Right lobe of liver (tissue), 6 donors: Measurements from ENCODE around the gene HAUS8. TPM values are rescaled to one million over a fixed set of nuclear protein-coding genes. Genes with fewer than 3 reads are reported as not detected.
"Not testable (repeated sequence)": the region's sequence is repeated elsewhere in the genome, so short reads cannot be mapped to it uniquely, and the experiment has no call there.

Source experiments
- ATAC-seq, 4 donors: fragments of 200-7000 bp; cut with Tn5 transposase; one replicate each; pipeline ENCODE4 v1.9.1; 2020; ENCODE audit warnings: mild to moderate bottlenecking in 4 of 4, moderate library complexity in 4 of 4
- DNase-seq, 3 donors: peaks; one replicate each; pipeline ENCODE4 v3.0.0-alpha.2; 2020
- H3K27ac ChIP-seq, 3 donors: fragments of 200-600 bp; one replicate each; pipeline ENCODE4 v1.8.0; 2022
- H3K27me3 ChIP-seq, 2 donors: fragments of 200-600 bp; one replicate each; pipeline ENCODE4 v1.8.0; 2022
- H3K36me3 ChIP-seq, 4 donors: fragments of 200-600 bp; sonication (generic) in 1 of 4; one replicate each; pipeline versions ENCODE4 v1.5.1 to v1.8.0; 2017 to 2022; ENCODE audit warnings: control low read depth in 1 of 4
- H3K4me1 ChIP-seq, 4 donors: fragments of 200-600 bp; sonication (generic) in 1 of 4; one replicate each; pipeline versions ENCODE4 v1.5.1 to v1.8.0; 2017 to 2022; ENCODE audit warnings: control low read depth in 1 of 4
- H3K4me3 ChIP-seq, 3 donors: fragments of 200-600 bp; one replicate each; pipeline ENCODE4 v1.8.0; 2022
- H3K9me3 ChIP-seq, 4 donors: fragments of 200-600 bp; sonication (generic) in 1 of 4; one replicate each; pipeline versions ENCODE4 v1.5.1 to v1.8.0; 2017 to 2022; ENCODE audit warnings: control low read depth in 1 of 4
- CTCF ChIP-seq, 4 donors: fragments of 200-600 bp in 3 of 4; fragments of 450-650 bp in 1 of 4; IDR thresholded peaks; one replicate each; pipeline versions ENCODE4 v1.5.1 to v1.8.0; 2016 to 2022; ENCODE audit warnings: antibody characterized with exemption in 4 of 4, mild to moderate bottlenecking in 2 of 4
- POLR2A ChIP-seq: fragments of 450-650 bp; IDR thresholded peaks from one replicate; pipeline ENCODE4 v1.6.1; 2017; ENCODE audit warnings: antibody characterized with exemption, mild to moderate bottlenecking
- WGBS: methylation state at CpG from one replicate; pipeline ENCODE4 v1.1.6; 2018; ENCODE audit warnings: low coverage, low lambda C conversion rate; ENCODE audit not compliant: insufficient coverage; ENCODE audit errors: missing lambda C conversion rate; 5-methylcytosine and 5-hydroxymethylcytosine counted together
- intact Hi-C, 2 donors: fragments of 100-400 bp; cut with DNase I; formaldehyde crosslinking; loops; one replicate each; pipeline versions ENCODE4 v1.11.2 to v1.14.1; 2022
- total RNA-seq, 6 experiments: library from RNA; depleted of rRNA in 2 of 6; stranded (reverse); fragments of >200 nt in 2 of 6; fragmentation: NEBNext Ultra II Directional in 3 of 6; extraction: Animal tissue kit (Norgen Biotek cat#: 25700) in 3 of 6; gene quantifications; one replicate each; pipeline versions ENCODE4 v1.1.0 to v1.2.4, GENCODE V29; 2016 to 2023
- donor health status: DM: no; HTN: yes; CAD: no.
- donor health status: DM: no; HTN: no; CAD: no.
- donor health status: DM: no; HTN: no; CAD: no.
- donor health status: DM: no; HTN: yes; CAD: no.
- donor health status: DM: no; HTN: yes; CAD: no.

The HAUS8 gene
- total RNA-seq, 6 experiments from 2014 or later, result 3.7 to 8.5 (median 5.8) TPM

GRCh38 chr19:17095141-17095919, 20.1 kb upstream of the HAUS8 start:
- 78% methylated on average over 23 of the region's 23 CpGs for WGBS
- Histone ChIP-seq H3K36me3 (no peaks in the 10 kb centered on the region), H3K4me3 (no peak overlapping the region), H3K9me3 (no peaks in the 10 kb centered on the region), H3K4me1 (peaks cover 0 to 26% (median 9%) of the 10 kb centered on the region in 4 donors), H3K27ac (peak overlapping the region in 2 of 3 donors; percentile 20 to 49), H3K27me3 (no peaks in the 10 kb centered on the region)
- TF ChIP-seq POLR2A, result no peak
- TF ChIP-seq CTCF (IDR thresholded peaks at IDR 0.05), result no peak
- intact Hi-C loops, result no loop called here
- DNase-seq (no peak), ATAC-seq (peak; percentile 9 to 28 (median 20))

GRCh38 chr19:17094694-17095093, 19.4 kb upstream of the HAUS8 start:
- 93% methylated on average over 3 of the region's 3 CpGs for WGBS
- DNase-seq, H3K36me3 ChIP-seq, H3K9me3 ChIP-seq, ATAC-seq, H3K4me3 ChIP-seq, intact Hi-C loops, H3K27me3 ChIP-seq: not testable (repeated sequence)
- Histone ChIP-seq H3K4me1 (peaks cover 0 to 26% (median 9%) of the 10 kb centered on the region in 4 donors), H3K27ac (peak overlapping the region in 2 of 3 donors; percentile 13 to 49)

DNA sequence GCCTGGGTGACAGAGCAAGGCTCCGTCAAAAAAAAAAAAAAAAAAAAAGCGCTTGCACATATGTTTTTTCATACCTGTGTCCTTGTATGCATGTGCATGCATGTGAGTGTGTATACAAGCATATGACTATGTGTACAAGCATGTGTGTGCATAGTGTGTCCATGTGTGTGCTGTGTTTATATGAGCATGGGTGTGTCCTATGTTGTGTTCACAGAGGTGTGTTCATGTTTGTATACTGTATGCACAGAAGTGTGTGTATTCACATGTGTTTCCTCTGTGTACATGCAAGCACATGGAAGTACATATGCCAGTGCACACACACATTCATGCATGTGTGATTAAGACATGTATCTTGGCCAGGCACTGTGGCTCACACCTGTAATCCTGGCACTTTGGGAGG, 17.4 kb upstream of the HAUS8 start:
- H3K27me3 ChIP-seq, result no peaks in the 10 kb centered on the region
- H3K36me3 ChIP-seq, result no peaks in the 10 kb centered on the region
- no peak for DNase-seq
- intact Hi-C loops, result no loop called here
- H3K4me3 ChIP-seq, result no peak overlapping the region
- no peaks in the 10 kb centered on the region for H3K9me3 ChIP-seq
- TF ChIP-seq CTCF (IDR thresholded peaks at IDR 0.05) (no peak), POLR2A (no peak)
- 100% methylated on average over 1 of the region's 2 CpGs for WGBS
- no peak overlapping the region for H3K27ac ChIP-seq
- no peak for ATAC-seq
- peaks cover 0 to 17% (median 4%) of the 10 kb centered on the region in 4 donors for H3K4me1 ChIP-seq

DNA sequence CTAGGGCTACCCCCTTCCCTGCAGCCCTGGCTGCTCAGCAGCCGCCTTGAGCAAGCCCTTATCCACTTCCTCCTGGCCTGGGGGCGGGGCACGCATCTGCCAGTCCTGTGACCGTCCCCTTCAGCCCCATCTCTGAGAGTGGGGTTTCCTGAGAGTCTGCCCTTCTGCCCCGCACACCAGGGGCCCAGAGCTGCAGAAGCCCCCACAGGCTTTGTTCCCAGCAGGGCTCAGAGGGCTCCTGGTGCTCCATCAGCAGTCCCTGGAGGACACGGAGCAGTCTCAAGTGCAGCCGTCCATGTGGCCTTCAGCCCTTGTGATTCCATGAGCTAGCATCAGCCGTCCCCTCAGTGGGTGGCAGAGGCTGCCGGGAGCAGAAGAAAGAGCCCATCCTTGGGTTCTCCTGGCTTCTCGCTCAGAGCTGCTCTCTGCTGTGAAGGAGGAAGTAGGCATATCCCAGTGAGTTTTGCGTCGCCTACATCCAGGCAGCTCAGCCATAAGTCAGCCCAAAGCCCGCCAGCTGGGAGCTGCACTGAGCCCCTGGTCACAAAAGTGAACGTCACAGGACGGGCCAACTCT, 16.6 kb upstream of the HAUS8 start:
- no peaks in the 10 kb centered on the region for H3K27me3 ChIP-seq
- TF ChIP-seq POLR2A, result no peak
- TF ChIP-seq CTCF (IDR thresholded peaks at IDR 0.05), result no peak
- peak; percentile 58 to 77 (median 68) for ATAC-seq
- no peaks in the 10 kb centered on the region for H3K9me3 ChIP-seq
- no peaks in the 10 kb centered on the region for H3K36me3 ChIP-seq
- WGBS, result 60% methylated on average over 1 of the region's 15 CpGs
- H3K4me3 ChIP-seq, result no peak overlapping the region
- DNase-seq, result peak; percentile 58 to 77 (median 77)
- H3K4me1 ChIP-seq, result peaks cover 0 to 8% (median under 1%) of the 10 kb centered on the region in 4 donors
- intact Hi-C loops, result no loop called here
- peak overlapping the region; percentile 20 to 70 (median 47) for H3K27ac ChIP-seq

GRCh38 chr19:17090583-17090982, 15.3 kb upstream of the HAUS8 start:
- H3K27me3 ChIP-seq, result no peaks in the 10 kb centered on the region
- H3K36me3 ChIP-seq, result peaks cover 0 to 4% (median 0%) of the 10 kb centered on the region in 4 donors
- DNase-seq, result no peak
- H3K4me1 ChIP-seq, result peaks cover 0 to 8% (median 0%) of the 10 kb centered on the region in 4 donors
- peak overlapping the region in 2 of 3 donors; percentile 40 to 70 for H3K27ac ChIP-seq
- WGBS, result 65% methylated on average over 2 of the region's 9 CpGs
- peak in 3 of 4 donors; percentile 5 to 49 (median 28) for ATAC-seq
- no peaks in the 10 kb centered on the region for H3K9me3 ChIP-seq
- no peak overlapping the region for H3K4me3 ChIP-seq
- TF ChIP-seq CTCF (IDR thresholded peaks at IDR 0.05), result no peak
- TF ChIP-seq POLR2A, result no peak
- intact Hi-C loops, result no loop called here
